NCI-H1417 treated with DMSO at 0.1 percent for 48 hours (cell line): ENCODE measurements around the gene ZNF444.
A peak's percentile ranks its signal among the peaks of the same experiment; 100 is the strongest.

Experiments used
- DNase-seq: peaks from one replicate; lab custom pipeline; 2025; lab: John Stamatoyannopoulos, UW

ZNF444 gene

GRCh38 chr19:56107626-56108351 lies 33.3 kb upstream of the ZNF444 start:
- DNase-seq, result no peak

GRCh38 chr19:56108447-56109195 lies 32.5 kb upstream of the ZNF444 start:
- no peak for DNase-seq

- DNase-seq, result no peak
These were observed 31.9 kb upstream of the ZNF444 start for GRCh38 chr19:56109226-56109625.

- no peak for DNase-seq
These were observed 30.3 kb upstream of the ZNF444 start for GRCh38 chr19:56110515-56111448.

GRCh38 chr19:56111601-56112312 lies 29.3 kb upstream of the ZNF444 start:
- no peak for DNase-seq

GRCh38 chr19:56112313-56112709 lies 28.8 kb upstream of the ZNF444 start:
- peak; percentile 72 for DNase-seq

- no peak for DNase-seq
These were observed 27.9 kb upstream of the ZNF444 start for GRCh38 chr19:56113074-56113632.

GRCh38 chr19:56114051-56114777 lies 26.9 kb upstream of the ZNF444 start:
- no peak for DNase-seq

- no peak for DNase-seq
These were observed 26.3 kb upstream of the ZNF444 start for GRCh38 chr19:56114778-56115110.

- no peak for DNase-seq
These were observed 25.6 kb upstream of the ZNF444 start for GRCh38 chr19:56115490-56115889.

GRCh38 chr19:56116606-56117005 lies 24.5 kb upstream of the ZNF444 start:
- DNase-seq, result no peak

- DNase-seq, result no peak
These were observed 23.7 kb upstream of the ZNF444 start for GRCh38 chr19:56117376-56117884.

GRCh38 chr19:56117889-56118288 lies 23.2 kb upstream of the ZNF444 start:
- no peak for DNase-seq

- DNase-seq, result no peak
These were observed 22.2 kb upstream of the ZNF444 start for GRCh38 chr19:56118666-56119581.

- no peak for DNase-seq
These were observed 21.5 kb upstream of the ZNF444 start for GRCh38 chr19:56119582-56119978.

- DNase-seq, result no peak
These were observed 21.1 kb upstream of the ZNF444 start for GRCh38 chr19:56120002-56120370.

GRCh38 chr19:56120371-56121179 lies 20.5 kb upstream of the ZNF444 start:
- no peak for DNase-seq
